Smooth muscle cell (in vitro differentiated cells): ENCODE data around the gene HDAC7. TPM values are rescaled to one million over a fixed set of nuclear protein-coding genes. Genes with fewer than 3 reads are reported as not detected.

Experiments
- DNase-seq: peaks from one replicate; lab custom pipeline; 2025; ENCODE audit not compliant: unreplicated experiment; lab: John Stamatoyannopoulos, UW
- H2AFZ ChIP-seq: fragments of 200-600 bp; sonication (generic); 2 replicates; pipeline ENCODE4 v1.6.0; 2016; ENCODE audit warnings: antibody characterized with exemption, low read depth, mild to moderate bottlenecking
- H3F3A ChIP-seq: fragments of 200-600 bp; sonication (generic); 2 replicates; pipeline ENCODE4 v1.6.0; 2017; ENCODE audit warnings: antibody characterized with exemption, low read depth
- H3K27ac ChIP-seq: fragments of 200-600 bp; sonication (generic); 2 replicates; pipeline ENCODE4 v1.5.1; 2016; ENCODE audit warnings: low read depth, mild to moderate bottlenecking
- H3K27me3 ChIP-seq: fragments of 200-600 bp; sonication (generic); 2 replicates; pipeline ENCODE4 v1.6.1; 2016; ENCODE audit warnings: low read depth, mild to moderate bottlenecking
- H3K36me3 ChIP-seq: fragments of 200-600 bp; sonication (generic); 2 replicates; pipeline ENCODE4 v1.5.1; 2016; ENCODE audit warnings: low read depth
- H3K4me1 ChIP-seq: fragments of 200-600 bp; sonication (generic); 2 replicates; pipeline ENCODE4 v1.5.1; 2016; ENCODE audit warnings: low read depth
- H3K4me2 ChIP-seq: fragments of 200-600 bp; sonication (generic); 2 replicates; pipeline ENCODE4 v1.6.0; 2016; ENCODE audit warnings: mild to moderate bottlenecking
- H3K4me3 ChIP-seq: fragments of 200-600 bp; sonication (generic); 2 replicates; pipeline ENCODE4 v1.5.1; 2016; ENCODE audit warnings: mild to moderate bottlenecking
- H3K79me2 ChIP-seq: fragments of 200-600 bp; sonication (generic); 2 replicates; pipeline ENCODE4 v1.6.0; 2016; ENCODE audit warnings: low read depth, mild to moderate bottlenecking
- H3K9ac ChIP-seq: fragments of 200-600 bp; sonication (generic); 2 replicates; pipeline ENCODE4 v1.6.0; 2016; ENCODE audit warnings: low read depth
- H3K9me3 ChIP-seq: fragments of 200-600 bp; sonication (generic); replicated peaks from 2 replicates; pipeline ENCODE4 v1.5.1; 2016; ENCODE audit warnings: low read depth
- H4K20me1 ChIP-seq: fragments of 200-600 bp; sonication (generic); 2 replicates; pipeline ENCODE4 v1.6.0; 2016; ENCODE audit warnings: low read depth
- WGBS: methylation state at CpG from one replicate; pipeline ENCODE4 v1.1.7; 2016; ENCODE audit warnings: low lambda C conversion rate; 5-methylcytosine and 5-hydroxymethylcytosine counted together
- polyA plus RNA-seq: library from polyadenylated mRNA; unstranded; fragments of >200 nt; fragmentation: Nextera tagmentation; extraction: Ambion mirVana; gene quantifications from 2 replicates; pipeline ENCODE4 v1.2.1, GENCODE V29; 2016
- total RNA-seq: library from RNA; depleted of rRNA; stranded (reverse); fragments of >200 nt; gene quantifications from 2 replicates; pipeline ENCODE4 v1.2.3, GENCODE V29; 2014
- TF ChIP-seq, protein P1 (sequence below): fragments of 200-600 bp; sonication (generic); IDR thresholded peaks from 2 replicates; pipeline ENCODE4 v1.5.1; 2017; ENCODE audit warnings: borderline replicate concordance, mild to moderate bottlenecking, antibody characterized with exemption; ENCODE audit not compliant: insufficient read depth, poor library complexity, severe bottlenecking

The HDAC7 gene
- total and polyA plus RNA-seq, 2 experiments from 2014 or later = 24.1 to 32.4 TPM

DNA sequence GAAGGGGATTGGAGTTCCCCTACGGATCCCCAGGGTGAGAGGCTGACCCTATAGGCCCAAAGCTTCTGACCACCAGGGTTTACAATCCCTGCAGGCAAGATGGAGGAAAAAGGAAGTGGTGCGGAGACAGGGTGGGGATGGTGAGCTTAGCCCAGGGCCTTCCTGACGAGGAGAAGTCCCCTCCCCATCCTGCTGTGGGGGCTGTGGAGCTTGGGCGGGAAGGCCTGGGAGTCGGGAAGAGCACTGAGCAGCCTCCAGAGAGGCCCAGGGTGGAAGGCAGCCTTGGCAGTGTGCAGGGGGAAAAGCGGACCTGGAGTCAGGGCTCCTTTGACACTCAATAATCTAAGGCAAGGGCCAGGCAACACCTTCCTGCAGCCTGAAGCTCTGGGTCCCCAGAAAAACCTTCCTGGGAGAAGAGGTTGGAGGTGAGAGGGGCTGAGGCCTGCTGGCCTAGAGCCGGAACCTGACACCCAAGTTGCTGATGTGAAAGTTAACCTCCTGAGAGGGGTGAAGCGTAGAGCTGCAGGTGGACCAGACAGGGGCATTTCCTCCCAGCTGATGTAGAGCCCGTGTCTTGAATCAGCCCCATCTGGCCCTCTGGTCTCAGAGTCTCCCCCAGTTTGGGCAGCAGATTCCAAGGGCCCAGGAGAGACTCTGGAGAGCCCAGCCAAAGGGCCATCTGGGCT, 6.0 kb downstream of the HDAC7 start:
- Histone ChIP-seq H3K79me2 (peaks cover 81% of the 10 kb centered on the region), H3K4me2 (peak overlapping the region; percentile 85), H3K27me3 (no peaks in the 10 kb centered on the region), H4K20me1 (peaks cover 67% of the 10 kb centered on the region), H3K36me3 (no peaks in the 10 kb centered on the region), H2AFZ (no peak overlapping the region), H3F3A (peaks cover 40% of the 10 kb centered on the region), H3K27ac (peak overlapping the region; percentile 95), H3K9me3 (no peaks in the 10 kb centered on the region), H3K4me1 (peaks cover 65% of the 10 kb centered on the region), H3K9ac (peak overlapping the region; percentile 63), H3K4me3 (peak overlapping the region; percentile 45)
- no peak for DNase-seq
- 54% methylated on average over 6 of the region's 9 CpGs for WGBS
- TF ChIP-seq, protein P1, sequence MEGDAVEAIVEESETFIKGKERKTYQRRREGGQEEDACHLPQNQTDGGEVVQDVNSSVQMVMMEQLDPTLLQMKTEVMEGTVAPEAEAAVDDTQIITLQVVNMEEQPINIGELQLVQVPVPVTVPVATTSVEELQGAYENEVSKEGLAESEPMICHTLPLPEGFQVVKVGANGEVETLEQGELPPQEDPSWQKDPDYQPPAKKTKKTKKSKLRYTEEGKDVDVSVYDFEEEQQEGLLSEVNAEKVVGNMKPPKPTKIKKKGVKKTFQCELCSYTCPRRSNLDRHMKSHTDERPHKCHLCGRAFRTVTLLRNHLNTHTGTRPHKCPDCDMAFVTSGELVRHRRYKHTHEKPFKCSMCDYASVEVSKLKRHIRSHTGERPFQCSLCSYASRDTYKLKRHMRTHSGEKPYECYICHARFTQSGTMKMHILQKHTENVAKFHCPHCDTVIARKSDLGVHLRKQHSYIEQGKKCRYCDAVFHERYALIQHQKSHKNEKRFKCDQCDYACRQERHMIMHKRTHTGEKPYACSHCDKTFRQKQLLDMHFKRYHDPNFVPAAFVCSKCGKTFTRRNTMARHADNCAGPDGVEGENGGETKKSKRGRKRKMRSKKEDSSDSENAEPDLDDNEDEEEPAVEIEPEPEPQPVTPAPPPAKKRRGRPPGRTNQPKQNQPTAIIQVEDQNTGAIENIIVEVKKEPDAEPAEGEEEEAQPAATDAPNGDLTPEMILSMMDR = no peak

DNA sequence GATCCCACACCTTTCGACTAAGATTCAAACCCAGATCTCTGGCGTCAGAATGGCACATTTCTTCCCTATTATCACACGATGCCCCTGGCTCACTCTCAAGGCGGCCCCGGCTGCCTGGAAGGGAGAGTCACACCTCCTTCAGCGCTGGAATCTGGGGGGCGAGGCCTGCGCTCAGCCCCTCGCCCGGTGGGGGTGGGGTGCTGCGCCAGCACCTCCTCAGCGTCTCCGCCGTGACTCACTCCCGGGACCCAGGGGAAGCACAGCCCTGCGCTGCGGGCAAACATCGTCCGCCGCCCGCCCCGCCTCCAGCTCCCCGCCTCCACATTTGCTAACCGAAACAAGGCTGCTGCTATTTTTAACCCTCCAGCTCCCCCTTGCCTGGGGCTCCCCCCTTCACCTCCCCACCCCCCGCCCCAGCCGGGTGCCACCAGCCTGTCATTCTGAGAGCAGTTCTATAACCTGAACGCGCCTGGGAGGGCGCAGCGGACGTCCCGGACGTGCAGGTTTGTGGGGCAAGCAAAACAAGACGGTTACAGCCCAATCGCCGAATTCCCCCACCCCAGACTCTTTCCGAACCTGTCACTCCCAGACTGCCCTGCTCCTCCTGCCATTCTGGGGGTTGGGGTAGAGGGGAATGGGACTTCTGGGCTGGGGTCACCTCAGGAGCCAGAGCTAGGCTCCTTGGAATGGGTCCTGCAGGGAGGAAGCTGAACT, 6.7 kb downstream of the HDAC7 start:
- peak; percentile 74 for DNase-seq
- Histone ChIP-seq H3K4me3 (peak overlapping the region; percentile 45), H3K4me2 (peak overlapping the region; percentile 85), H4K20me1 (peaks cover 67% of the 10 kb centered on the region), H3K27ac (peak overlapping the region; percentile 95), H3F3A (peaks cover 34% of the 10 kb centered on the region), H3K9me3 (no peaks in the 10 kb centered on the region), H3K27me3 (no peaks in the 10 kb centered on the region), H3K4me1 (peaks cover 65% of the 10 kb centered on the region), H2AFZ (no peak overlapping the region), H3K9ac (peak overlapping the region; percentile 65), H3K36me3 (no peaks in the 10 kb centered on the region), H3K79me2 (peaks cover 81% of the 10 kb centered on the region)
- WGBS = under 1% methylated on average over 26 of the region's 37 CpGs
- TF ChIP-seq, protein P1 = no peak

DNA sequence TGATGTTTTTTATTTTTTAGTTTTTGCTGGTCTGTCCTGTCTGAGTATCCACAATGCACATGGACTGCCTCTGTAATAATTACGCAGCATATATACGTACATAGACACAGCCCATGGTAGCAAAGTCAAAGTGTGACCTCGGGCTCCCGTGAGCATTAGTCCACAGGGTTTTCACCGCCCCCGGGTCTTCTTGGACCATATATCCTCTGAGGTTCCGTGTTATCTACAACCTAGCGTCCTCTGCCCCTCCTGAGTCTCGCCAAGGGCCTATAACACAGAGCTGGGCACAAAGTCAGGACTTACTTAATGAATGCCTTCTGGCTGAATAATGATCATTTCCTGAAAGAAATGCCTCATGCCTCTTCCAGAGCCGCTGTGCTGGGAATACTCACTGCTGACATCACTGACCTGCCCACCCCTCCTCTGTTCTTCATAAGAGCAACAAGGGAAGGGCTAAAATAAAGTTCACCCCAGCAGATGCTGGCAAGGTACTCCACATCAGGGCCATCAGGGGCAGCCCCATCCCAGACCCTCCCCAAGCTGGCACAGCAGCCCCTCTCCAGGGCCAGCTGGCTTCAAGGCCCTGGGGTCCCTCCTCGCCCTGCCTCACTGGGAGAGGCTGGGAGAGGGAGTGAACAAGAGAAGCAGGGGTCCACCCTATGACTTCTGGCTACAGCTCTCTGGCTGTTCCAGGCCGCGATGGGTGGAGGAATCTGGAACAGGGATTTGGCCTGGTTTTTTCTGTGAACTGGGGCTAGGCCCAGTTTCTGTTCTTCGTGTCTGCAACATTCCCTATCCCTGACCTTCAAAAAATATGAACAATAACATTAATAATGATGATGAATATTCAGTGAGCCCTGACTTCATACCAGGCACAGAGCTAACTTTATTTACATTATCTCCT, 7.9 kb downstream of the HDAC7 start:
- 41% methylated on average over 14 of the region's 14 CpGs for WGBS
- Histone ChIP-seq H4K20me1 (peaks cover 67% of the 10 kb centered on the region), H3F3A (peaks cover 34% of the 10 kb centered on the region), H3K79me2 (peaks cover 81% of the 10 kb centered on the region), H2AFZ (no peak overlapping the region), H3K9me3 (no peaks in the 10 kb centered on the region), H3K36me3 (no peaks in the 10 kb centered on the region), H3K4me1 (peaks cover 60% of the 10 kb centered on the region), H3K4me3 (no peak overlapping the region), H3K27me3 (no peaks in the 10 kb centered on the region), H3K9ac (peak overlapping the region; percentile 65), H3K27ac (peak overlapping the region; percentile 95), H3K4me2 (peak overlapping the region; percentile 85)
- TF ChIP-seq, protein P1 = no peak
- DNase-seq = no peak
